ENCODE results near the gene TBX10. TPM values are rescaled to one million over a fixed set of nuclear protein-coding genes. Genes with fewer than 3 reads are reported as not detected.

The TBX10 gene
- total RNA-seq, 1 experiment from 2014 or later = not detected

DNA sequence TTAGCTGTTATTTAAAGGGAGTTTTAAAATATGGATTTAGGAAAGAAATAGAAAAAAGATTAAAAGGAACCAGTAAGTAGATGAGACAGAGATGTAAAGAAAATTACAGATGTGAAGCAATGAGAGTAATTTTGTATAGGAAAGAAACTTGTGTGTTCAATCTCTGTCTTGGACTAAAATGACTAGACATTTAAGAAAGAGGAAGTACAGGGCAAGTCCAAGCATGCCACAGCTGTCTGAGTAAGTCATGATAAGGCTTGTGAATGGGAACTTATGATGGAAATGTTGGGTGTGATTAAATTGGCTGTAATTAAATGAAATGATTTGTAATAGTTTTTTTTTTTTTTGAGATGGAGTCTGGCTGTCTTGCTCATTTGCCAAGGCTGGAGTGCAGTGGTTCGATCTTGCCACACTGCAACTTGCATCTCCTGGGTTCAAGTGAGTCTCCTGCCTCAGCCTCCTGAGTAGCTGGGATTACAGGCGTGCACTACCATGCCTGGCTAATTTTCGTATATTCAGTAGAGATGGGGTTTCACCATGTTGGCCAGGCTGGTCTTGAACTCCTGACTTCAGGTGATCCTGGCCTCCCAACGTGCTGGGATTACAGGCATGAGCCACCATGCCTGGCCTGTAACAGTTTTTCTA is 16.8 kb upstream of the TBX10 start:
- no peaks in the 10 kb centered on the region for H3K36me3 ChIP-seq
- DNase-seq = no peak
- H3K4me1 ChIP-seq = peaks cover 7% of the 10 kb centered on the region
- no peak overlapping the region for H3K4me3 ChIP-seq
- no peak overlapping the region for H3K27ac ChIP-seq
- H3K9me3 ChIP-seq (replicated peaks) = 0 out of 2 replicates have a peak, but pooled peaks cover 10% of the 10 kb centered on the region
- no peaks in the 10 kb centered on the region for H3K27me3 ChIP-seq

DNA sequence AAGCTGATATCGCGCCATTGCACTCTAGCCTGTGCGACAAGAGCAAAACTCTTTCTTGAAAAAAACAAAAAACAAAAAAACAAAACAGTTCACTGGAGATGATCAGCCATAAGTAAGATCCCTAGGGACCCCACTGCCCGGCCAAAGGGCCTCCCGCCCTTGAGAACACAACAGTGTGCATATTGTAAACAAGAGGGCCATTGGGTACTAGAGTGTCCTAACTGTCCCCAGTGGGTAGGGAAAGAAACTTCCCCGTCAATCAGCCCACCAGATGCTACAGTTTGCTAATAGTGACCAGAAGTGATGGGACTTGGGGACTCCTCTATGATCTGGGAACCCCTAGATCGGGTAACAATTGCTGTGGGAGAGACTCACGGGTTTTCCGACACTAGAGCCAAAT is 14.7 kb upstream of the TBX10 start:
- Histone ChIP-seq H3K36me3 (no peaks in the 10 kb centered on the region), H3K27ac (no peak overlapping the region), H3K27me3 (no peaks in the 10 kb centered on the region), H3K4me3 (no peak overlapping the region), H3K4me1 (peaks cover 6% of the 10 kb centered on the region), H3K9me3 (replicated peaks) (0 out of 2 replicates have a peak, but pooled peaks cover 10% of the 10 kb centered on the region)
- no peak for DNase-seq

DNA sequence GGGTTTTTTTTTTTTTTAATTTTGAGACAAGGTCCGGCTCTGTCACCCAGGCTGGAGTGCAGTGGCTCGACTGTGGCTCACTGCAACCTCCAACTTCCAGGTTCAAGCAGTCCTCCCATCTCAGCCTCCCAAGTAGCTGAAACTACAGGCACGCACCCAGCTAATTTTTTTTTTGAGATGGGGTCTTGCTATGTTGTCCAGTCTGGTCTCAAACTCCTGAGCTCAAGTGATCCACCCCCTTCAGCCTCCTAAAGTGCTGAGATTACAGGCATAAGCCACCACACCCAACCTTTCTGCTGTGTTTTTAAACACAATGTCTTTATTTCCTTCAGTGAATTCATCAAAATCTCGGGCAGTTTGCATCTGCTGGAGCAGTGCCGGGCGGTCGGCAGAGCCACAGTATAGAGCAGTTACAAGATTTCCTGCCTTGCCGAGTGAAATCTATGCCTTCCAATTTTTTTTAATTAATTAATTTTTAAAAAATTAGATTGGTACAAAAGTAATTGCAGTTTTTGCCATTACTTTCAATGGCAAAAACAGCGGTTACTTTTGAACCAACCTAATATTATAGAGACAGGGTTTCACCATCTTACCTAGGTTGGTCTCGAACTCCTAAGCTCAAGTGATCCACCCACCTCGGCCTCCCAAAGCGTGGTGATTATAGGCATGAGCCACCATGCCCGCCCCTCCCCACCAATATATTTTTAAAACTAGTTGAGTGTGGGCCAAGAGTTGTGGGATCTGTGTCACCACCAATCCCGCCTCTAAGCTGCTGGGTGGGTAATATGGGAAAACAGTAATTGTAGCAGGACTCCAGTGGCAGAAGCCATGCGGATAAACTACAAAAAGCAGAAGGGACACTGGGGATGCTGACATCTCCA is 13.6 kb upstream of the TBX10 start:
- Histone ChIP-seq H3K9me3 (replicated peaks) (0 out of 2 replicates have a peak, but pooled peaks cover 10% of the 10 kb centered on the region), H3K27ac (no peak overlapping the region), H3K36me3 (no peaks in the 10 kb centered on the region), H3K4me1 (no peaks in the 10 kb centered on the region; the same call in 1 of the 2 replicates), H3K27me3 (no peaks in the 10 kb centered on the region), H3K4me3 (no peak overlapping the region)
- DNase-seq = no peak

DNA sequence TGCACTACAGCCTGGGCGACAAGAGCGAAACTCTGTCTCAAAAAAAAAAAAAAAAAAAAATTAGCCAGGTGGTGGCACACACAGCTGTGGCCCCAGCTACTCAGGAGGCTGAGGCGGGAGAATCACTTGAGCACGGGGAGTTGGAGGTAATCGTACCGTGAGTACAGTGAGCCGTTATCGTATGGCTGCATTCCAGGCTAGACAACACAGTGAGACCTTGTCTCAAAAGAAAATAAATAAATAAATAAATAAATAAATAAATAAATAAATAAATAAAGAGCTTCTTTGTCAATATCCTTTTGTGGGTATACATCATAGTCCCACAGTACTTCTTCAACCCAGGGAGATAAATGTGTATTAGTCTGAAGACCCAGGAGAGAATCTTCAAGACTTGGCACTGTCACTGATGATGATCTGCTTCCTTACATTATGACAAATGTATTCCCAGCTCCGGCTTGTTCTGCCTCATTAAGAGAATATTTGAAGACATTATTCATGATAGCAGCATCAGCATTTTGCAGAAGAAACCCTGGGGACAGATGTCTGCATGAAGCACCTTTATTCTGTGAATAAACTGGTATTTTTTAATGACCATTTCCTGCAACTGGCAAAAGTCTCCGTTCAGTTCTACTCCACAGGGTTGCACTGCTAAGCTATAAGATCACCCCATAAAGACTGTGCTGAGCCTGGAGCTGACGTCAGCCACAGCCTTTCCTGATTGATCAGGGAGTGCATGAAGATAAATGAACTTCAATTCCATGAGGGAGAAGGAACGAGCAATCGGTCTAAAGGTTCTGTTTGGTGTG is 12.6 kb upstream of the TBX10 start:
- Histone ChIP-seq H3K4me3 (no peak overlapping the region), H3K27me3 (no peaks in the 10 kb centered on the region), H3K36me3 (no peaks in the 10 kb centered on the region), H3K27ac (no peak overlapping the region), H3K9me3 (replicated peaks) (0 out of 2 replicates have a peak, but pooled peaks cover 4% of the 10 kb centered on the region), H3K4me1 (no peaks in the 10 kb centered on the region)
- no peak for DNase-seq

DNA sequence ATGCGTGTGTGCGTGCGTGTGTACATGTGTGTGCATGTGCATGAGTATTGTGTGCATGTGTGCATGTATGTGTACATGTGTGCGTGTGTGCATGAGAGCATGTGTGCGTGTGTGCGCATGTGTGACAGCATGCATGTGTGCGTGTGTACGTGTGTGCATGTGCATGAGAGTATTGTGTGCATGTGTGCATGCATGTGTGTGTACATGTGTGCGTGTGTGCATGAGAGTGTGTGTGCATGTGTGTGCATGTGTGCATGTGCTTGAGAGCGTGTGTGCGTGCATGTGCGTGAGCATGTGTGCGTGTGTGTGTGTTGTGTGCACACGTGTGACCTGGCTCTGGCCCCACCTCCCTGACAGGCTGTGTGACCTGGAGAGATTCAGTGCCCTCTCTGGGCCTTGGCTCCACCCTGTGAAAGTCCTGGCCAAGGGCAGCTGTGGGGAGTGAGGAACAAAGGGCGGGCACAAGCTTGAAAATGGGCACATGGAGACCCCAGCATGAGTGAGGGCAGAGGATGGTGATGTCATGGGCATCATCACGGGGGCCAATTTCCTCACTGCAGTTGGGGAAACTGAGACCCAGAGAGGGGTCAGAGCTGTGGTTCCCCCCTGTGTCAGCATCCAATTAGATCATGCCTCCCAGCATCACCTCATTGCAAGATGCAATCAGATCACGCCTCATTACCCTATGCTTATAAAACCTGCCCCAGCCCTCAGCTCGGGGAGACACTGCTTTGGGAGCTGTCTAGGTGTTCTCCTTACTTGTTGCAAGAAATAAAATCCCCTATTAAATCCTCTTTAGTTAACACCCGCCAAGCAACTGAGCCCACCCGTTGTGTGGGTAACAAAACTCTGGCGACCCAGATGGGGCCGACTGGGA is 10.3 kb upstream of the TBX10 start:
- peak overlapping the region; percentile 17; the same call in 1 of the 2 replicates for H3K4me3 ChIP-seq
- no peaks in the 10 kb centered on the region for H3K9me3 ChIP-seq (replicated peaks)
- H3K4me1 ChIP-seq = no peaks in the 10 kb centered on the region
- no peak for DNase-seq
- no peak overlapping the region for H3K27ac ChIP-seq
- no peaks in the 10 kb centered on the region for H3K27me3 ChIP-seq
- H3K36me3 ChIP-seq = no peaks in the 10 kb centered on the region

DNA sequence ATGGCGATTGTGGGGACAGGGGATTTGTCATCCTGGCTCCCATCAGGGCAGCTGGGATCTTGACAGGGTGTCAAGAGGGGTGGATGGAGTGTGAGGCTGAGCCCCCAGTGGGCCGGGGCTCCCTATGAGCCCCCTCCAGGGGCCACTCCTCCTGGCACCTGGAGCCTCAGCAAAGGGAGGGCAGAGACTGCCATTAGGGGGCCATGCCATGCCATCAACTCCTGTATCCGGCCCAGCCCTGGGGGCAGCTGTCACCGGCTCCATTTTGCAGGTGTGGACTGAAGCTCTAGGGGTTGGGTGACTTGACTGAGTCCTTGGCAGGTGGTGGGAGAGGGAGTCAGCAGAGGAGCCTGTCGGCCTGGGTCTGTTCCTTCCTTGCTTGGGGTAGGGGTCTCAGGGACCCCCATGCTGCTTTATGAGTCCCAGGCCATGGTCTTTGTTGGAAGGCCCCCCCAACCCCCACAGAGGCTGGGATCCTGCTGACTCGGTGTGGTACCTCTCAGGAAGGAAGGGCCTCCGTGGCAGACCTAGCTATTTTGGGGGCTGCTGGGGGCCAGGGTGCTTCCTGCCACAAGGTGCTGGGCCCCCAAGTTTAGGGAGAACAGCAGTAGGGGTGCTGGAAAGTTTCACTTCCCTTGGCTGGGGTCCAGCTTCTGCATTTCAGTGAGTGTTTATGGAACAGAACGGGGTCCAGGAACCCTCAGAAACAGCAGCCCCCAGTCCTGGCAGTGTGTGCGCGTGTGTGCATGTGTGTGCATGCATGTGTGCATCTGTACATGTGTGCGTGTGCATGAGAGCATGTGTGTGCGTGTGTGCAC is 9.4 kb upstream of the TBX10 start:
- Histone ChIP-seq H3K27ac (no peak overlapping the region), H3K4me3 (no peak overlapping the region), H3K27me3 (no peaks in the 10 kb centered on the region), H3K9me3 (replicated peaks) (no peaks in the 10 kb centered on the region), H3K4me1 (no peaks in the 10 kb centered on the region), H3K36me3 (no peaks in the 10 kb centered on the region)
- DNase-seq = no peak

DNA sequence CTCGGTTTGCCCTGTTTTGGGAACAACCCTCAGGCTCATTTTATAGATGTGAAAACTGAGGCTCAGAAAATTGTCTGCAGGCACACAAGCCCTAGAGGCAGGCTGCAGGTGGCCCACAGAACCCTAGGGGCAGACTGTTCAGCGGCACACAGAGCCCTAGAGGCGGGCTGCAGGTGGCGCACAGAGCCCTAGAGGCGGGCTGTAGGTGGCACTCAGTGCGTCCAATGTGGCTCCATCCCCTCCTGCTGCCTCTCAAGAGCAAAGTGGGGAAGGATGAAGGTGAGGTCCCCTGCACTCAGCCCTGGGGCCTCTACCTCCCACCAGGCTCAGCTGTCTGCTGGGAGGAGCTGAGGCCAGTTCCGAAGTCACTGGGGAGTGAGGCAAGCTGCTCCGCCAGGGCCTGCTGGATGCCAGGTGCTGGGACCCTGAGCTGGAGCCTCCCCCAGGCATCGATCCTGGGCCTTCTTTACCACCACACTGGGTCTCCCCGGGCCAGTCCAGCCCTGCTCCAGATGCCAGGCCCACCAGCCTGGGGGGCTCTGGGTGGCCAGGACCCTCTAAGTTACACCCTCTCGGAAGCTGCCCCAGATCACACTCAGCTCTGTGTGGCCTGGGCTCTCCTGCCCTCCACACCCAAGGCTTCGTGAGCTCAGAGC is 8.7 kb upstream of the TBX10 start:
- H3K4me1 ChIP-seq = no peaks in the 10 kb centered on the region
- no peak overlapping the region for H3K27ac ChIP-seq
- no peaks in the 10 kb centered on the region for H3K27me3 ChIP-seq
- H3K4me3 ChIP-seq = no peak overlapping the region
- DNase-seq = no peak
- H3K36me3 ChIP-seq = no peaks in the 10 kb centered on the region
- no peaks in the 10 kb centered on the region for H3K9me3 ChIP-seq (replicated peaks)

DNA sequence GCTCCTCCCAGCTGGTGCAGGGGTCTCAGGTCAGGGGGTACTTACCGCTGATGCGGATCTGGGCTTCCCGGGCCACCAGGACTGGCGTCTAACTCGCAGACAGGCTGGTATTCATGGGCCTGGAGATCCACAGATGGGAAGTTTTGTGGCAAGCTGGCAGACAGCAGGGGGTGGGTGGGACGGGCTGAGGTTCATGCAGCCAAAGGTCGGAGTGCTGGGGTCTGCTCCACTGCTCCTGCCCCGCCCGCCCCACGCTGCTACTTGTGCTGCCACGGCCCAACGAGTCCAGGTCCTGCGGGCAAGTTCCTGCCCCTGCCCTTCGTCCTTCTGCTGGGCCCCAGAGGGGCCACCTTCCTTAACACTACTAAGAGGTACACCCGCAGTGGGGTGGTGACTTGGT is 7.9 kb upstream of the TBX10 start:
- no peak overlapping the region for H3K4me3 ChIP-seq
- no peak for DNase-seq
- H3K4me1 ChIP-seq = no peaks in the 10 kb centered on the region
- H3K27me3 ChIP-seq = no peaks in the 10 kb centered on the region
- H3K27ac ChIP-seq = no peak overlapping the region
- no peaks in the 10 kb centered on the region for H3K9me3 ChIP-seq (replicated peaks)
- H3K36me3 ChIP-seq = no peaks in the 10 kb centered on the region

DNA sequence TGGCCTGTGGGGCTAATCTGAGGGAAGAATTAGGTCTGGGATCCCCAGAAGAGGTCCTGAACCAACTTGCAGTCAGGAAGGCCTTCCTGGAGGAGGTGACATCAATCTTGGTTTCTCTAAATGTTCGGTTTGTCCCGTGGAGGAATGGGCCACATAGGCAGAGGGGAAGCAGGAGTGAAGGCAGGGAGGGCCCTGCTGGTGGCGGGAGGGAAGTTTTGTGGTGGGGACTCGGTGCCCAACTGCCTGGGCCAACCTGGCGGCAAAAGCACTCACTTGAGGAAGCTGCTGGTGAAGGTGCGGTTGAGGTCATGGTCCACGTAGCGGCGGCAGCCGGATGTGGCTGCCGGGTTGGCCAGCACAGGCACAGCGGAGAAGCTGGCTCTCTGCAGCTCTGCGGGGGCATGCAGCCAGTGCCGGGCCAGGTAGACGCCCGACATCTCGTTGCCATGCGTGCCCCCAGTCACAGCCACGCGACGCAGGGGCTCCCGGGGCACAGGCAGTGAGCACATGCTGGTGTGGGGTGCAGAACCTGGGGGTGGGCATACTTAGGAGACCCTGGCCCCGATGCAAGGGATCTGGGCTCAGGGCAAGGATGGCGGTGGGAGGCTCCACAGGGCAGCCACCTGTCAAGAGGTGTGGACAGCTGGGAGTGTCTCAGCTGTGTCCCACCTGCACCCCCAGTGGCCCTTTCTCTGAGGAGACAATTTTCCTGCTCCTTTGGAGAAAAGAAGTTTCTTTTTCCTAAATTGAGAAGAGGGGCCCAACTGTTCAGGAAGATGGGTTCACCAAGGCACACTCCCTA is 7.2 kb upstream of the TBX10 start:
- Histone ChIP-seq H3K9me3 (replicated peaks) (no peaks in the 10 kb centered on the region), H3K4me3 (no peak overlapping the region)
- no peak for DNase-seq

DNA sequence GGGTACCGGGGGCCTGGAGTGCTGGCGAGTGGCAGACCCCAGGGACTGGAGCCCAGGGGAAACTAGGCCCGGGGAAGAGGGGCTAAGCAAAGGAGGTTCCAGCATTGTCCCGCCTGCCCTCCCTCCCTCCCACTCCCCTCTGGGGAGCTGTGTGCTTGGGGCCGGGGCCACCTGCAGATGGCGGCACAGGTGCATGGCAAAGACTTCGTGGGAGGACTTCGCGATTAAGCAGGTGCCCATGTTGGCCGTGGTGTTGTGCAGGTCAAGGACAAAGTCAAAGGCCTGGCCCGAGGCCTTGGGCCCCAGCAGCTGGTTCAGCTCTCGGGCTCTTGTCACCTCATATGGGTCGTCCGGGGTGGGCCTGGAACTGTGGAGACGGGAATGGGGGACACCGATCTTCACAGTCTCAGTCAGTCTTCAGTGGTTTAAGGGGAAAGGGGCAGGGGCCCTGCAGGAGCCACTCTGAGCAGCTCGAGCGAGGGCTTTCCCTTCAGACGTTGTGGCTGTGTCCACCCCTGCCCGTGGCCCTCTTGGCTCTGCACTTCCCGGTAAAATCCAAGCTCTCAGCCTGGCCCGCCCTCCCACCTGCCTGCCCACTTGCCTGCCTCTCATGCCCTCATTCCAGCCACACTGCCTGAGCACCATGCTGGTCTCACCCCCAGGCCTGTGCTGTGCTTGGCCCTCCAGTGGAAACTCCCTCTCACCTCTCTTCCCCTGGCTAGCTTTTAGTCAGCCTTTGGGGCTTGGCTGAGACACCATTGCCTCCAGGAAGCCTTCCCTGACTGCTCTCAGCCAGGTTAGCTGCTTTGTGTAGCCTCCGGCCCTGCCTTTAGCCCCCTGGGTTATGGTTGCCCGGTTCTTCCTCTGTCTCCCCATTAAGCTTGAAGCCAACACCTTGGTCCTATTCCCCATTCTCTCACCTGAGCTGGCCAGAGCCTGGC is 6.2 kb upstream of the TBX10 start:
- H3K4me1 ChIP-seq = no peaks in the 10 kb centered on the region
- no peak for DNase-seq
- H3K4me3 ChIP-seq = no peak overlapping the region
- no peak overlapping the region for H3K27ac ChIP-seq
- no peaks in the 10 kb centered on the region for H3K9me3 ChIP-seq (replicated peaks)
- no peaks in the 10 kb centered on the region for H3K27me3 ChIP-seq
- no peaks in the 10 kb centered on the region for H3K36me3 ChIP-seq

More for the DNA sequence above, 7.2 kb upstream of the TBX10 start:
- no peaks in the 10 kb centered on the region for H3K36me3 ChIP-seq
- H3K4me1 ChIP-seq = no peaks in the 10 kb centered on the region
- H3K27me3 ChIP-seq = no peaks in the 10 kb centered on the region
- no peak overlapping the region for H3K27ac ChIP-seq

DNA sequence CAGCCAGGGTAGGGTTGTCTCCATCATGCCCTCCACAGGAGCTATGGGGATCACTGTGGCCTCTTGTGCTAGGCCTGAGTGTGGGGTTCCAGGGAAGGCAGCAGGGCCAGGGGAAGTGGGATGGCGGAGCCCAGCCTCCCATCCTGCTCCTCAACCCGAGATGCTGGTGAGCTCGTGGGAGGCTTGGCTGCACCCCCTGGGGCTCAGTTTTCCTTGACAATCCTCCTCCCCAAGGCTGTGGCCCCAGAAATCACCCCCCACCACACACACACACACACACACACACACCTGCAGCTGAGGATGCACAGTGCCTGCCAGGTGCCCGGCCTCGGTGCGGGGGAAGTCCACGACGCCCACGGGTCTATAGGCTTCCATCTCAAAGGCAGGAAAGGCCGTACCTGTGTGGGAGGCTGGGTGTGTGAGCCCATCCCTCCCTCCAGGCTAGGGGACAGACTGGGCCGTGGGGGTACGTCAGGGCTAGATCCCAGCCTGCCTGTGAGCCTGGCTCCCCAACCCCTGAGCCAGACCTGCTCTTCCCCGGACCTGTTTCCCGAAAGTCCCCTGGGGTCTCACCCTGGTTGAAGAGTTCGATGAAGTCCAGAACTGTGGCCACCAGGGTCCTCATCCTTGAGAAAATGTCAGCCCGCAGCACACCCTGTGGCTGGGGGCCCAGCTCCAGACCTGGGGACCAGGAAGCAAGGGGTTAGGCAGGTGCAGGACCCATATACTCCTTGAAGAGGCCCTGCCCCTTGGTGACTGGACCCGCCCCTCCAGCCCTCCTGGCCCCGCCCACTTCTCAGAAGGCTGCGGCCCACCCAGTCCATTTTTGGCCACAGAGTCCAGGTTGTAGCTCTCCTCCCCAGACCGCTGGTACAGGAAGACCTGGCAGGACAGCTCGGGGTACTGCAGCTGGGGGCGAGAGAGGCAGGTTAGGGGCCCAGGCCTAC is 5.2 kb upstream of the TBX10 start:
- Histone ChIP-seq H3K27ac (no peak overlapping the region), H3K9me3 (replicated peaks) (no peaks in the 10 kb centered on the region), H3K4me1 (no peaks in the 10 kb centered on the region), H3K36me3 (no peaks in the 10 kb centered on the region), H3K27me3 (peaks cover 2% of the 10 kb centered on the region; the same call in 1 of the 2 replicates), H3K4me3 (no peak overlapping the region)
- no peak for DNase-seq
